HepG2 (cell line): Measurements from ENCODE around the gene OIT3. TPM values are rescaled to one million over a fixed set of nuclear protein-coding genes. Genes with fewer than 3 reads are reported as not detected.

Source experiments
- HDAC2 ChIP-seq: sonication (generic); formaldehyde crosslinking; IDR thresholded peaks from 2 replicates; pipeline ENCODE4 v1.4.0; 2020; ENCODE audit warnings: missing genetic modification reagents
- MLLT10 ChIP-seq: sonication (generic); formaldehyde crosslinking; IDR thresholded peaks from 2 replicates; pipeline ENCODE4 v1.4.0; 2020; ENCODE audit warnings: missing genetic modification reagents
- NFKB2 ChIP-seq: sonication (generic); formaldehyde crosslinking; IDR thresholded peaks from 2 replicates; pipeline ENCODE4 v1.4.0; 2020; ENCODE audit warnings: missing genetic modification reagents, borderline replicate concordance
- NFYC ChIP-seq: IDR thresholded peaks from 2 replicates; pipeline ENCODE4 v1.6.1; 2016; ENCODE audit warnings: missing genetic modification reagents, missing compliant biosample characterization
- NPAS2 ChIP-seq: sonication (generic); formaldehyde crosslinking; IDR thresholded peaks from 2 replicates; pipeline ENCODE4 v1.8.0; 2022; ENCODE audit warnings: mild to moderate bottlenecking, missing genetic modification reagents, borderline replicate concordance
- POGZ ChIP-seq: sonication (generic); formaldehyde crosslinking; IDR thresholded peaks from 2 replicates; pipeline ENCODE4 v1.4.0; 2020; ENCODE audit warnings: mild to moderate bottlenecking, missing genetic modification reagents
- POLR2A ChIP-seq, 2 experiments: IDR thresholded peaks; 2 replicates each; pipeline ENCODE4 v1.6.1; 2011; ENCODE audit warnings: low read depth in 2 of 2, low read length in 2 of 2, mild to moderate bottlenecking in 1 of 2, moderate library complexity in 1 of 2; ENCODE audit not compliant: insufficient read depth in 1 of 2
- POLR2AphosphoS5 ChIP-seq: IDR thresholded peaks from 2 replicates; pipeline ENCODE4 v1.6.1; 2012; ENCODE audit warnings: low read depth, low read length
- RBM39 ChIP-seq: fragments of 200-400 bp; formaldehyde crosslinking; IDR thresholded peaks from one replicate; pipeline ENCODE4 v1.6.1; 2018; ENCODE audit warnings: antibody characterized with exemption, mild to moderate bottlenecking, low read depth, low read length; ENCODE audit not compliant: poor library complexity, severe bottlenecking
- SIN3B ChIP-seq: fragments of 150-350 bp; IDR thresholded peaks from 2 replicates; pipeline ENCODE4 v1.6.1; 2014; ENCODE audit warnings: low read length
- SKI ChIP-seq: fragments of 450-650 bp; IDR thresholded peaks from one replicate; pipeline ENCODE4 v1.6.1; 2018; ENCODE audit warnings: mild to moderate bottlenecking; ENCODE audit not compliant: partially characterized antibody
- SMARCE1 ChIP-seq: fragments of 450-650 bp; IDR thresholded peaks from 2 replicates; pipeline ENCODE4 v1.6.1; 2017; ENCODE audit warnings: borderline replicate concordance
- SOX6 ChIP-seq, 2 experiments: fragments of 450-650 bp in 1 of 2; sonication (generic) in 1 of 2; formaldehyde crosslinking in 1 of 2; IDR thresholded peaks; 2 replicates each; pipeline versions ENCODE4 v1.4.0 to v1.6.1; 2017 to 2020; ENCODE audit warnings: antibody characterized with exemption in 1 of 2, mild to moderate bottlenecking in 1 of 2, missing genetic modification reagents in 1 of 2
- SPEN ChIP-seq: sonication (generic); formaldehyde crosslinking; IDR thresholded peaks from 2 replicates; pipeline ENCODE4 v1.5.1; 2020; ENCODE audit warnings: low read depth, mild to moderate bottlenecking, missing genetic modification reagents
- SSRP1 ChIP-seq: IDR thresholded peaks from 2 replicates; pipeline ENCODE4 v1.6.1; 2016; ENCODE audit warnings: control low read depth
- STAT5B ChIP-seq: sonication (generic); formaldehyde crosslinking; IDR thresholded peaks from 2 replicates; pipeline ENCODE4 v1.4.0; 2020; ENCODE audit warnings: missing genetic modification reagents
- ZBTB38 ChIP-seq: sonication (generic); formaldehyde crosslinking; IDR thresholded peaks from 2 replicates; pipeline ENCODE4 v1.5.1; 2020; ENCODE audit warnings: mild to moderate bottlenecking, missing genetic modification reagents
- ZNF121 ChIP-seq: sonication (generic); formaldehyde crosslinking; IDR thresholded peaks from 2 replicates; pipeline ENCODE4 v1.5.0; 2020; ENCODE audit warnings: mild to moderate bottlenecking, missing genetic modification reagents
- ZNF225 ChIP-seq: sonication (generic); formaldehyde crosslinking; IDR thresholded peaks from 2 replicates; pipeline ENCODE4 v1.4.0; 2020; ENCODE audit warnings: mild to moderate bottlenecking, missing genetic modification reagents
- ZNF331 ChIP-seq: sonication (generic); formaldehyde crosslinking; IDR thresholded peaks from 2 replicates; pipeline ENCODE4 v1.4.0; 2020; ENCODE audit warnings: missing genetic modification reagents
- ZNF33A ChIP-seq: sonication (generic); formaldehyde crosslinking; IDR thresholded peaks from 2 replicates; pipeline ENCODE4 v1.5.1; 2020; ENCODE audit warnings: missing genetic modification reagents, mild to moderate bottlenecking, moderate library complexity, borderline replicate concordance
- ZNF33B ChIP-seq: sonication (generic); formaldehyde crosslinking; IDR thresholded peaks from 2 replicates; pipeline ENCODE4 v1.5.1; 2020; ENCODE audit warnings: mild to moderate bottlenecking, missing genetic modification reagents
- ZNF367 ChIP-seq: sonication (generic); formaldehyde crosslinking; IDR thresholded peaks from 2 replicates; pipeline ENCODE4 v1.4.0; 2020; ENCODE audit warnings: missing genetic modification reagents, borderline replicate concordance
- ZNF383 ChIP-seq: sonication (generic); formaldehyde crosslinking; IDR thresholded peaks from 2 replicates; pipeline ENCODE4 v1.4.0; 2020; ENCODE audit warnings: missing genetic modification reagents, mild to moderate bottlenecking, borderline replicate concordance
- ZNF550 ChIP-seq: sonication (generic); formaldehyde crosslinking; IDR thresholded peaks from 2 replicates; pipeline ENCODE4 v1.4.0; 2020; ENCODE audit warnings: mild to moderate bottlenecking, missing genetic modification reagents, borderline replicate concordance
- ZNF570 ChIP-seq: sonication (generic); formaldehyde crosslinking; IDR thresholded peaks from 2 replicates; pipeline ENCODE4 v1.4.0; 2020; ENCODE audit warnings: mild to moderate bottlenecking, missing genetic modification reagents, borderline replicate concordance
- ZNF816 ChIP-seq: sonication (generic); formaldehyde crosslinking; IDR thresholded peaks from 2 replicates; pipeline ENCODE4 v1.8.0; 2022; ENCODE audit warnings: missing genetic modification reagents, mild to moderate bottlenecking, borderline replicate concordance
- polyA plus RNA-seq, 8 experiments: library from polyadenylated mRNA; depleted of rRNA in 3 of 8; stranded (reverse) in 7 of 8; unstranded in 1 of 8; fragments of >200 nt; fragmentation: Illumina TruSeq in 4 of 8; extraction: Trizol in 4 of 8; gene quantifications; 2 replicates each; pipeline versions ENCODE4 v1.2.1 to v1.2.3, GENCODE V29; 2011 to 2016; ENCODE audit warnings: low read depth in 4 of 8, missing spikeins in 1 of 8, mixed read lengths in 1 of 8; ENCODE audit not compliant: insufficient read depth in 1 of 8
- total RNA-seq, 5 experiments: library from RNA; depleted of rRNA; stranded (reverse); fragments of >200 nt; fragmentation: Illumina TruSeq; extraction: Trizol; gene quantifications; 2 replicates each; pipeline ENCODE4 v1.2.3, GENCODE V29; 2016; ENCODE audit warnings: low read depth in 1 of 5
- TF ChIP-seq, protein P1 (sequence below): sonication (generic); formaldehyde crosslinking; IDR thresholded peaks from 2 replicates; pipeline ENCODE4 v1.4.0; 2020; ENCODE audit warnings: missing genetic modification reagents
- TF ChIP-seq, protein P2 (sequence below): IDR thresholded peaks from 2 replicates; pipeline ENCODE4 v1.6.1; 2012; ENCODE audit warnings: inconsistent platforms
- TF ChIP-seq, protein P3 (sequence below): sonication (generic); formaldehyde crosslinking; IDR thresholded peaks from 2 replicates; pipeline ENCODE4 v1.5.0; 2020; ENCODE audit warnings: missing genetic modification reagents

OIT3 gene
- total and polyA plus RNA-seq, 2 of the 13 experiments (the other 11 are each of a cell fraction or from before 2014, with no cell fraction given): not detected

DNA sequence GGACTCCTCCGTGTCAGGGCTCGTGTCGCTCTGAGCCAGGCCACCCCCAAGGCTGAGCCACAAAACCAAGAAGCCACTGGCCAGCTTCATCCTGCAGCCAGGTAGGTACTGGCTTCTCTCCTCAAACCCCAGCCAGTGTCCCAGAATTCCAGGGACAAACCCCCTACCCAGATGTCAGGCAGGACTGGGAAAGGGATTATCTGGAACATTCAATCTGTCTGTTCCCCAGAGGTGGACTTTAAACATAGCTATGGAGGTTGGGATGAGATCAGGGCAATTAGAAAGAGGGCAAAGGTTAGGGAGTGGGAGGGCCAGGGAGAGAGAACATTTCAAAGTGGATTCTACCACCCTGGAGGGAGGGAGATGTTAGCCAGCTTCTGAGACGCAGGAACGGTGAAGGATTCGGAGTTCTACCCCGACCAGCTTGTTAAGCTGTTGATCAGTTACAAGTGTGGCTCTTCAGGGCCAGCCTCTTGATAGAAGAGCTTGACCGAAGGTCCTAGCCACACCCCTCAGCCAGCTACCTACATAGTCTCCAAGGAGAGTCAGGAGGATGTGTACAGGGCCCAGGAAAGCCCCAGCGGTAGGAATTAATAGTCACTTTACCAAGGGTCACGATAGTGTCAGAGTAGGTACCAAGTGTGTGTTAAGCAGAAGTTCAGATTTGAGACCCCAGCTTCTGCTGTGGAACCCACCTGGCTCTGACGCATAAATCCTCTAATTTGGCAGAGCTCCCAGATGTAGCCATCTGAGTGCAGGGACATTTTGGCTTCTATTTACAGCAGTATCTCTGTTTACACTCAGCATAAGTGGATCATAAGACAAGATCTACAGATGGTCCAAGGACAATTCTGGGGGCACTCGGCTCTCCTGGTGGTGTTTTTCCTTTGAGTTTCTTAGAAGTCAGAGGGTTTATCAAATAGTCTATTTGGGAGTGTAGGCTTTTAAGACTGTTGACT, 61.3 kb downstream of the OIT3 start, which contains the start of gene PLA2G12B (continued):
- TF ChIP-seq, protein P1, sequence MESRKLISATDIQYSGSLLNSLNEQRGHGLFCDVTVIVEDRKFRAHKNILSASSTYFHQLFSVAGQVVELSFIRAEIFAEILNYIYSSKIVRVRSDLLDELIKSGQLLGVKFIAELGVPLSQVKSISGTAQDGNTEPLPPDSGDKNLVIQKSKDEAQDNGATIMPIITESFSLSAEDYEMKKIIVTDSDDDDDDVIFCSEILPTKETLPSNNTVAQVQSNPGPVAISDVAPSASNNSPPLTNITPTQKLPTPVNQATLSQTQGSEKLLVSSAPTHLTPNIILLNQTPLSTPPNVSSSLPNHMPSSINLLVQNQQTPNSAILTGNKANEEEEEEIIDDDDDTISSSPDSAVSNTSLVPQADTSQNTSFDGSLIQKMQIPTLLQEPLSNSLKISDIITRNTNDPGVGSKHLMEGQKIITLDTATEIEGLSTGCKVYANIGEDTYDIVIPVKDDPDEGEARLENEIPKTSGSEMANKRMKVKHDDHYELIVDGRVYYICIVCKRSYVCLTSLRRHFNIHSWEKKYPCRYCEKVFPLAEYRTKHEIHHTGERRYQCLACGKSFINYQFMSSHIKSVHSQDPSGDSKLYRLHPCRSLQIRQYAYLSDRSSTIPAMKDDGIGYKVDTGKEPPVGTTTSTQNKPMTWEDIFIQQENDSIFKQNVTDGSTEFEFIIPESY: no peak
- TF ChIP-seq ZNF816 (CRISPR knock-in tag): no peak
- no peak for TF ChIP-seq ZNF550
- no peak for TF ChIP-seq RBM39
- TF ChIP-seq ZNF121 (CRISPR knock-in tag): no peak
- TF ChIP-seq ZNF225 (CRISPR knock-in tag): no peak
- no peak for TF ChIP-seq NPAS2
- TF ChIP-seq HDAC2 (CRISPR knock-in tag): no peak; the same call in 1 of the 2 replicates
- no peak for TF ChIP-seq STAT5B
- TF ChIP-seq ZNF33A: no peak
- no peak for TF ChIP-seq SKI
- no peak for TF ChIP-seq ZNF33B
- TF ChIP-seq SMARCE1: no peak
- TF ChIP-seq NFYC (CRISPR knock-in tag): no peak
- TF ChIP-seq POLR2AphosphoS5: peak; percentile 55; the same call in 1 of the 2 replicates
- no peak for TF ChIP-seq ZBTB38
- TF ChIP-seq ZNF570 (CRISPR knock-in tag): no peak
- TF ChIP-seq ZNF367: no peak
- TF ChIP-seq, protein P2, sequence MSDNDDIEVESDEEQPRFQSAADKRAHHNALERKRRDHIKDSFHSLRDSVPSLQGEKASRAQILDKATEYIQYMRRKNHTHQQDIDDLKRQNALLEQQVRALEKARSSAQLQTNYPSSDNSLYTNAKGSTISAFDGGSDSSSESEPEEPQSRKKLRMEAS: no peak
- TF ChIP-seq POLR2A (IDR thresholded peaks at IDR 0.05; ENCODE audit: insufficient read depth in 1 of 2, low read depth in 2 of 2, low read length in 2 of 2): peak; percentile 33 to 55; a peak in 1 of 4 replicates
- TF ChIP-seq MLLT10 (CRISPR knock-in tag): no peak
- no peak for TF ChIP-seq SPEN
- TF ChIP-seq SSRP1: no peak
- no peak; the same call in 1 of the 2 replicates for TF ChIP-seq NFKB2 (CRISPR knock-in tag)
- no peak for TF ChIP-seq ZNF383 (CRISPR knock-in tag)
- no peak for TF ChIP-seq SOX6 (IDR thresholded peaks at IDR 0.05)
- no peak; the same call in 1 of the 2 replicates for TF ChIP-seq SOX6 (CRISPR knock-in tag; IDR thresholded peaks at IDR 0.05)
- no peak for TF ChIP-seq ZNF331 (CRISPR knock-in tag)
- no peak for TF ChIP-seq SIN3B
- TF ChIP-seq, protein P3, sequence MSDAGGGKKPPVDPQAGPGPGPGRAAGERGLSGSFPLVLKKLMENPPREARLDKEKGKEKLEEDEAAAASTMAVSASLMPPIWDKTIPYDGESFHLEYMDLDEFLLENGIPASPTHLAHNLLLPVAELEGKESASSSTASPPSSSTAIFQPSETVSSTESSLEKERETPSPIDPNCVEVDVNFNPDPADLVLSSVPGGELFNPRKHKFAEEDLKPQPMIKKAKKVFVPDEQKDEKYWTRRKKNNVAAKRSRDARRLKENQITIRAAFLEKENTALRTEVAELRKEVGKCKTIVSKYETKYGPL (CRISPR knock-in tag): no peak
- peak; percentile 29; the same call in 1 of the 2 replicates for TF ChIP-seq POGZ (CRISPR knock-in tag)
